NB4 (cell line): Measurements from ENCODE around the gene TRRAP.

Source experiments
- MYC ChIP-seq: IDR thresholded peaks from 2 replicates; pipeline ENCODE4 v1.6.1; 2011; ENCODE audit warnings: low read depth, low read length
- POLR2A ChIP-seq: IDR thresholded peaks from 2 replicates; pipeline ENCODE4 v1.6.1; 2011; ENCODE audit warnings: mild to moderate bottlenecking; ENCODE audit not compliant: insufficient read length; ENCODE audit errors: extremely low read depth
- TF ChIP-seq, protein P1 (sequence below): IDR thresholded peaks from one replicate; pipeline ENCODE4 v1.5.1; 2012; ENCODE audit warnings: low read depth, low read length
- TF ChIP-seq, protein P2 (sequence below): IDR thresholded peaks from 2 replicates; pipeline ENCODE4 v1.6.1; 2011; ENCODE audit warnings: low read depth, low read length

DNA sequence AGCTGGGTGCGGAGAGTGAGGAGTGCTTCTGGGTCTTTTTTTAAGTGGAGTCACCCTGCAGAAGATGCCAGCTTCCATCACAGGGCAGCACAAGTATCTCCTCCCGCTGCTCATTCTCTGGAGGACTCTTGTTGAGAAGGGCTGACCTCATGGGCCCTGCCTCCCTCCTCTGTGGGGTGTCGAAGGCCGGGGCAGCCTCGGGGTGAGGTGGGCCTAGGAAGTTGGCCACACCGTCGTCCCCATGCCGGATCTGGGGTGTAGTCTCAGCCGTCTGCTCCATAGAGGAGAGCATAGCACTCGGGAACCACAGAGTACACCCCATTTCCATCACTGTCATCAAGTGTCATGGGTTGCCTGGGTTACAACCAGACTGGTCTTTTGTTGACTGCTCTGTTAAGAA lies 85.0 kb downstream of the TRRAP start:
- TF ChIP-seq, protein P1, sequence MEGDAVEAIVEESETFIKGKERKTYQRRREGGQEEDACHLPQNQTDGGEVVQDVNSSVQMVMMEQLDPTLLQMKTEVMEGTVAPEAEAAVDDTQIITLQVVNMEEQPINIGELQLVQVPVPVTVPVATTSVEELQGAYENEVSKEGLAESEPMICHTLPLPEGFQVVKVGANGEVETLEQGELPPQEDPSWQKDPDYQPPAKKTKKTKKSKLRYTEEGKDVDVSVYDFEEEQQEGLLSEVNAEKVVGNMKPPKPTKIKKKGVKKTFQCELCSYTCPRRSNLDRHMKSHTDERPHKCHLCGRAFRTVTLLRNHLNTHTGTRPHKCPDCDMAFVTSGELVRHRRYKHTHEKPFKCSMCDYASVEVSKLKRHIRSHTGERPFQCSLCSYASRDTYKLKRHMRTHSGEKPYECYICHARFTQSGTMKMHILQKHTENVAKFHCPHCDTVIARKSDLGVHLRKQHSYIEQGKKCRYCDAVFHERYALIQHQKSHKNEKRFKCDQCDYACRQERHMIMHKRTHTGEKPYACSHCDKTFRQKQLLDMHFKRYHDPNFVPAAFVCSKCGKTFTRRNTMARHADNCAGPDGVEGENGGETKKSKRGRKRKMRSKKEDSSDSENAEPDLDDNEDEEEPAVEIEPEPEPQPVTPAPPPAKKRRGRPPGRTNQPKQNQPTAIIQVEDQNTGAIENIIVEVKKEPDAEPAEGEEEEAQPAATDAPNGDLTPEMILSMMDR = no peak
- no peak for TF ChIP-seq POLR2A
- no peak for TF ChIP-seq MYC
- TF ChIP-seq, protein P2, sequence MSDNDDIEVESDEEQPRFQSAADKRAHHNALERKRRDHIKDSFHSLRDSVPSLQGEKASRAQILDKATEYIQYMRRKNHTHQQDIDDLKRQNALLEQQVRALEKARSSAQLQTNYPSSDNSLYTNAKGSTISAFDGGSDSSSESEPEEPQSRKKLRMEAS = no peak
